ENCODE measurements around the gene MCF2L2.

MCF2L2 gene

DNA sequence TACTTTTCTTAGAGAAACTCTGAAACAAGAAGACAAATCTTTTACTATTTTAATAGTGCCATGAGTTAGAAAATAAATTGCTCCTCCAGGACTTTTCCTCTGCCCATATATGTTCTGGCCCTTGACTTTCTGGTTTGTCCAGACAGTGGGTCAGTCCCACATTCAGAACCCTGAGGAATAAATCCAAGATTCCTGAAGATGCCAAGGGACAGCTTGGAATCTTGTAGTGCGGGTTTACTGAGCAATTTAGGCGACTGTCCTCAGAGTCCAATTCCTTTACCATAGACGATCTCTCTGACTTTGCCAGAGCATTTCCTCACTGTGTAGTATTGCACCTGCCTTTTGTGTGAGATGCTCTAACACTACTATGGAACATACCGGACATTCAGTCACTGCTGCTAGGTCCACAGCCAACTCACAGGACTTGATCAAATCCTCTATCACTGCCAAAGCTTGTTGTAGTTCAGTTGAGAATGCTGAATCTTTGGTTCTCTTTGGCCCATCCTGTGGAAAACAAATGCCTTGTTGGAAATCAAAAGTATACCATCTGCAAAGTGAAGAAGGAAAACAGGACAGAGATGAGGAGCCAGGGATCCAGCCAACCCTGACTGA, 212.7 kb downstream of the MCF2L2 start:
- TF ChIP-seq, protein P1, sequence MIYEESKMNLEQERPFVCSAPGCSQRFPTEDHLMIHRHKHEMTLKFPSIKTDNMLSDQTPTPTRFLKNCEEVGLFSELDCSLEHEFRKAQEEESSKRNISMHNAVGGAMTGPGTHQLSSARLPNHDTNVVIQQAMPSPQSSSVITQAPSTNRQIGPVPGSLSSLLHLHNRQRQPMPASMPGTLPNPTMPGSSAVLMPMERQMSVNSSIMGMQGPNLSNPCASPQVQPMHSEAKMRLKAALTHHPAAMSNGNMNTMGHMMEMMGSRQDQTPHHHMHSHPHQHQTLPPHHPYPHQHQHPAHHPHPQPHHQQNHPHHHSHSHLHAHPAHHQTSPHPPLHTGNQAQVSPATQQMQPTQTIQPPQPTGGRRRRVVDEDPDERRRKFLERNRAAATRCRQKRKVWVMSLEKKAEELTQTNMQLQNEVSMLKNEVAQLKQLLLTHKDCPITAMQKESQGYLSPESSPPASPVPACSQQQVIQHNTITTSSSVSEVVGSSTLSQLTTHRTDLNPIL (CRISPR knock-in tag; IDR thresholded peaks at IDR 0.05; ENCODE audit: low read depth), result no peak
- TF ChIP-seq, protein P2, sequence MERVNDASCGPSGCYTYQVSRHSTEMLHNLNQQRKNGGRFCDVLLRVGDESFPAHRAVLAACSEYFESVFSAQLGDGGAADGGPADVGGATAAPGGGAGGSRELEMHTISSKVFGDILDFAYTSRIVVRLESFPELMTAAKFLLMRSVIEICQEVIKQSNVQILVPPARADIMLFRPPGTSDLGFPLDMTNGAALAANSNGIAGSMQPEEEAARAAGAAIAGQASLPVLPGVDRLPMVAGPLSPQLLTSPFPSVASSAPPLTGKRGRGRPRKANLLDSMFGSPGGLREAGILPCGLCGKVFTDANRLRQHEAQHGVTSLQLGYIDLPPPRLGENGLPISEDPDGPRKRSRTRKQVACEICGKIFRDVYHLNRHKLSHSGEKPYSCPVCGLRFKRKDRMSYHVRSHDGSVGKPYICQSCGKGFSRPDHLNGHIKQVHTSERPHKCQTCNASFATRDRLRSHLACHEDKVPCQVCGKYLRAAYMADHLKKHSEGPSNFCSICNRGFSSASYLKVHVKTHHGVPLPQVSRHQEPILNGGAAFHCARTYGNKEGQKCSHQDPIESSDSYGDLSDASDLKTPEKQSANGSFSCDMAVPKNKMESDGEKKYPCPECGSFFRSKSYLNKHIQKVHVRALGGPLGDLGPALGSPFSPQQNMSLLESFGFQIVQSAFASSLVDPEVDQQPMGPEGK (CRISPR knock-in tag; IDR thresholded peaks at IDR 0.05; ENCODE audit: borderline replicate concordance), result no peak
- TF ChIP-seq ISL1 (CRISPR knock-in tag; IDR thresholded peaks at IDR 0.05), result no peak
- no peak for TF ChIP-seq SNAI2 (CRISPR knock-in tag; IDR thresholded peaks at IDR 0.05)
- TF ChIP-seq ZC3H10 (CRISPR knock-in tag; IDR thresholded peaks at IDR 0.05), result no peak
- TF ChIP-seq, protein P3, sequence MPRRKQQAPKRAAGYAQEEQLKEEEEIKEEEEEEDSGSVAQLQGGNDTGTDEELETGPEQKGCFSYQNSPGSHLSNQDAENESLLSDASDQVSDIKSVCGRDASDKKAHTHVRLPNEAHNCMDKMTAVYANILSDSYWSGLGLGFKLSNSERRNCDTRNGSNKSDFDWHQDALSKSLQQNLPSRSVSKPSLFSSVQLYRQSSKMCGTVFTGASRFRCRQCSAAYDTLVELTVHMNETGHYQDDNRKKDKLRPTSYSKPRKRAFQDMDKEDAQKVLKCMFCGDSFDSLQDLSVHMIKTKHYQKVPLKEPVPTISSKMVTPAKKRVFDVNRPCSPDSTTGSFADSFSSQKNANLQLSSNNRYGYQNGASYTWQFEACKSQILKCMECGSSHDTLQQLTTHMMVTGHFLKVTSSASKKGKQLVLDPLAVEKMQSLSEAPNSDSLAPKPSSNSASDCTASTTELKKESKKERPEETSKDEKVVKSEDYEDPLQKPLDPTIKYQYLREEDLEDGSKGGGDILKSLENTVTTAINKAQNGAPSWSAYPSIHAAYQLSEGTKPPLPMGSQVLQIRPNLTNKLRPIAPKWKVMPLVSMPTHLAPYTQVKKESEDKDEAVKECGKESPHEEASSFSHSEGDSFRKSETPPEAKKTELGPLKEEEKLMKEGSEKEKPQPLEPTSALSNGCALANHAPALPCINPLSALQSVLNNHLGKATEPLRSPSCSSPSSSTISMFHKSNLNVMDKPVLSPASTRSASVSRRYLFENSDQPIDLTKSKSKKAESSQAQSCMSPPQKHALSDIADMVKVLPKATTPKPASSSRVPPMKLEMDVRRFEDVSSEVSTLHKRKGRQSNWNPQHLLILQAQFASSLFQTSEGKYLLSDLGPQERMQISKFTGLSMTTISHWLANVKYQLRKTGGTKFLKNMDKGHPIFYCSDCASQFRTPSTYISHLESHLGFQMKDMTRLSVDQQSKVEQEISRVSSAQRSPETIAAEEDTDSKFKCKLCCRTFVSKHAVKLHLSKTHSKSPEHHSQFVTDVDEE (CRISPR knock-in tag; IDR thresholded peaks at IDR 0.05), result no peak
- no peak for TF ChIP-seq ZNF8 (CRISPR knock-in tag; IDR thresholded peaks at IDR 0.05)
- TF ChIP-seq, protein P4, sequence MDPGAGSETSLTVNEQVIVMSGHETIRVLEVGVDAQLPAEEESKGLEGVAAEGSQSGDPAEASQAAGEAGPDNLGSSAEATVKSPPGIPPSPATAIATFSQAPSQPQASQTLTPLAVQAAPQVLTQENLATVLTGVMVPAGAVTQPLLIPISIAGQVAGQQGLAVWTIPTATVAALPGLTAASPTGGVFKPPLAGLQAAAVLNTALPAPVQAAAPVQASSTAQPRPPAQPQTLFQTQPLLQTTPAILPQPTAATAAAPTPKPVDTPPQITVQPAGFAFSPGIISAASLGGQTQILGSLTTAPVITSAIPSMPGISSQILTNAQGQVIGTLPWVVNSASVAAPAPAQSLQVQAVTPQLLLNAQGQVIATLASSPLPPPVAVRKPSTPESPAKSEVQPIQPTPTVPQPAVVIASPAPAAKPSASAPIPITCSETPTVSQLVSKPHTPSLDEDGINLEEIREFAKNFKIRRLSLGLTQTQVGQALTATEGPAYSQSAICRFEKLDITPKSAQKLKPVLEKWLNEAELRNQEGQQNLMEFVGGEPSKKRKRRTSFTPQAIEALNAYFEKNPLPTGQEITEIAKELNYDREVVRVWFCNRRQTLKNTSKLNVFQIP (CRISPR knock-in tag; IDR thresholded peaks at IDR 0.05; ENCODE audit: borderline replicate concordance, low read depth), result no peak
- no peak for TF ChIP-seq GLIS3 (CRISPR knock-in tag; IDR thresholded peaks at IDR 0.05)
- TF ChIP-seq ESRRG (CRISPR knock-in tag; IDR thresholded peaks at IDR 0.05), result no peak
- no peak for TF ChIP-seq ZFP30 (CRISPR knock-in tag; IDR thresholded peaks at IDR 0.05)
- no peak for TF ChIP-seq PPARA (CRISPR knock-in tag; IDR thresholded peaks at IDR 0.05; ENCODE audit: borderline replicate concordance)
- TF ChIP-seq ZNF70 (CRISPR knock-in tag; IDR thresholded peaks at IDR 0.05), result no peak
- TF ChIP-seq ZFP3 (CRISPR knock-in tag; IDR thresholded peaks at IDR 0.05), result no peak
- TF ChIP-seq, protein P5, sequence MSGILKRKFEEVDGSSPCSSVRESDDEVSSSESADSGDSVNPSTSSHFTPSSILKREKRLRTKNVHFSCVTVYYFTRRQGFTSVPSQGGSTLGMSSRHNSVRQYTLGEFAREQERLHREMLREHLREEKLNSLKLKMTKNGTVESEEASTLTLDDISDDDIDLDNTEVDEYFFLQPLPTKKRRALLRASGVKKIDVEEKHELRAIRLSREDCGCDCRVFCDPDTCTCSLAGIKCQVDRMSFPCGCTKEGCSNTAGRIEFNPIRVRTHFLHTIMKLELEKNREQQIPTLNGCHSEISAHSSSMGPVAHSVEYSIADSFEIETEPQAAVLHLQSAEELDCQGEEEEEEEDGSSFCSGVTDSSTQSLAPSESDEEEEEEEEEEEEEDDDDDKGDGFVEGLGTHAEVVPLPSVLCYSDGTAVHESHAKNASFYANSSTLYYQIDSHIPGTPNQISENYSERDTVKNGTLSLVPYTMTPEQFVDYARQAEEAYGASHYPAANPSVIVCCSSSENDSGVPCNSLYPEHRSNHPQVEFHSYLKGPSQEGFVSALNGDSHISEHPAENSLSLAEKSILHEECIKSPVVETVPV (CRISPR knock-in tag; IDR thresholded peaks at IDR 0.05), result no peak
- TF ChIP-seq CSDC2 (CRISPR knock-in tag; IDR thresholded peaks at IDR 0.05), result no peak
- no peak for TF ChIP-seq ARNTL (CRISPR knock-in tag; IDR thresholded peaks at IDR 0.05; ENCODE audit: borderline replicate concordance, low read depth)
- no peak for TF ChIP-seq TCF4 (CRISPR knock-in tag; IDR thresholded peaks at IDR 0.05; ENCODE audit: borderline replicate concordance)
- TF ChIP-seq OSR1 (CRISPR knock-in tag; IDR thresholded peaks at IDR 0.05), result no peak
- ATAC-seq, result no peak

DNA sequence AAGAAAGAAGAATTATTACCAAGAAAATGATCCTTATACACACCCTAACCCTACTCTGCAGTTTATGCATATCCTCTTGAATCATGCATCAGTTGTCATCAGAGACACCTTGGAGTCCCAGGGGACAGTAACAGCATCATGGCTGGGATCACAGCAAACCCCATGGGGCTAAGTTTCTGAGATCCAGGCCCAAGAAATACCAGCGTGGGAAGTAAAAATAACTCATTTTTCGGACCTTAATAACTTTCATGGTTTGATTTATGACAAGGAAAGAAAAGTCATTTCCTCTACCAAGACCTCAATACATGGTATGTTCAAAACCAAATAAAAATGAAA, 214.2 kb downstream of the MCF2L2 start:
- no peak for ATAC-seq
- TF ChIP-seq PPARA (CRISPR knock-in tag; IDR thresholded peaks at IDR 0.05; ENCODE audit: borderline replicate concordance) (no peak), OSR1 (CRISPR knock-in tag; IDR thresholded peaks at IDR 0.05) (no peak), GLIS3 (CRISPR knock-in tag; IDR thresholded peaks at IDR 0.05) (no peak), ISL1 (CRISPR knock-in tag; IDR thresholded peaks at IDR 0.05) (no peak), TCF4 (CRISPR knock-in tag; IDR thresholded peaks at IDR 0.05; ENCODE audit: borderline replicate concordance) (no peak)
- TF ChIP-seq, protein P1 (CRISPR knock-in tag; IDR thresholded peaks at IDR 0.05; ENCODE audit: low read depth), result no peak
- TF ChIP-seq, protein P2 (CRISPR knock-in tag; IDR thresholded peaks at IDR 0.05; ENCODE audit: borderline replicate concordance), result no peak

All from SK-N-SH treated with all-trans-retinoic acid at 6 μM for 48 hours (cell line).